NCI-H510A (cell line): ENCODE measurements around the gene XRCC6.
"Not testable (repeated sequence)": the region's sequence is repeated elsewhere in the genome, so short reads cannot be mapped to it uniquely, and the experiment has no call there.

Source experiments
- DNase-seq: peaks from one replicate; lab custom pipeline; 2025; lab: John Stamatoyannopoulos, UW

XRCC6 gene

GRCh38 chr22:41650821-41651220 lies 29.7 kb downstream of the XRCC6 start:
- DNase-seq: no peak

- DNase-seq: no peak
Measured at GRCh38 chr22:41654322-41654721, 33.2 kb downstream of the XRCC6 start.

GRCh38 chr22:41656556-41656955 lies 35.5 kb downstream of the XRCC6 start:
- DNase-seq: no peak

- no peak for DNase-seq
Measured at GRCh38 chr22:41657709-41658108, 36.6 kb downstream of the XRCC6 start.

DNA sequence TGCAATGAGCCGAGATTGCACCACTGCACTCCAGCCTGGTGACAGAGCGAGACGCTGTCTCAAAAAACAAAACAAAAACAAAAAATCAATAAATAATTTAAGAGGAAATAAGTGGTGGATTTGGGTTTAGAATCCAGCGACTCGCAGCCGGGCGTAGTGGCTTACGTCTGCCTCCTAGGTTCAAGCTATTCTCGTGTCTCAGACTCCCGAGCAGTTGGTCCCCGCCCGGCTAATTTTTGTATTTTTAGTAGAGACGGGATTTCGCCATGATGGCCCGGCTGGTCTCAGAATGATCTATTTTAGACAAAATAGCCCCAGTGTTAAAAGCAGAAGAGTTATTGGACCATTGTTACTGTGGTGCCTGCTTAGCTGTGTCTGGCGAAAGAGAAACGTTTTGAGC lies 37.8 kb downstream of the XRCC6 start:
- no peak for DNase-seq

- no peak for DNase-seq
Measured at GRCh38 chr22:41659941-41660340, 38.8 kb downstream of the XRCC6 start.

DNA sequence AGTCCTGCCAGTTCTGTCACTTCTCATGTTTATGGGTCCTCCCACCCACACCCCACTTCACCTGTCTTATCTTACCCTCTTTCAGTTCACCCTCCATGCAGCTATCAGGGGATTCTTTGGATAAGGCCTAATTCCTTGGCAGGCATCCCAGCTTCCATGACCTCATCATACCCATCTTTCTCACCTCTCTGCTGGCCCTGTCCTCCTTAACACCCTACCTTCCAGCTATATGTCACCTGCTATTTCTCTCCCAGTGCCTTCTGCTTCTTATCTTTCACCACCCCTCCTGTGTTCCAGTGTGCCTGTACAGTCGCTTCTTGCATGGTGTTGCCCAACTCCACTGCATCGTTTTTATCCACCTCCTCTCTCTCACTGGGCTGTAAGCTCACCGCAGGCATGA lies 39.3 kb downstream of the XRCC6 start:
- DNase-seq: no peak

DNA sequence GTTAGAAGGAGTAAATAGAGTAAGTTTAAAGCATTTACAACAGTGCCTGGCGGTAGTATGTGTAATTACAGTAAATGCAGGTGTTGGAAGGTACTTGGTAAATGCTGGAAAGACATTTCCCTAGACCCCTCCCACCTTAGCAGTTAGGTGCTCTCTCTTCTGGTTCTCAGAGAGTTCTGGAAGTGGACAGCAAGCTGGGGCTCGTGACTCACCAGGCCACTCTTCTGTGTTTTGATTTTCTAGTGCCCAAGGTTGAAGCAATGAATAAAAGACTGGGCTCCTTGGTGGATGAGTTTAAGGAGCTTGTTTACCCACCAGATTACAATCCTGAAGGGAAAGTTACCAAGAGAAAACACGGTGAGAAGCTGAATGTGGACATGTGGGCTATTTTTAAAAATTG lies 40.0 kb downstream of the XRCC6 start:
- no peak for DNase-seq

- no peak for DNase-seq
Measured at GRCh38 chr22:41661713-41662112, 40.6 kb downstream of the XRCC6 start.

- not testable (repeated sequence) for DNase-seq
Measured at GRCh38 chr22:41663594-41663993, 42.5 kb downstream of the XRCC6 start.

GRCh38 chr22:41664490-41664889 lies 43.4 kb downstream of the XRCC6 start:
- DNase-seq: no peak

GRCh38 chr22:41664951-41665350 lies 43.9 kb downstream of the XRCC6 start:
- no peak for DNase-seq

GRCh38 chr22:41668971-41669911 lies 48.1 kb downstream of the XRCC6 start:
- DNase-seq: no peak

DNA sequence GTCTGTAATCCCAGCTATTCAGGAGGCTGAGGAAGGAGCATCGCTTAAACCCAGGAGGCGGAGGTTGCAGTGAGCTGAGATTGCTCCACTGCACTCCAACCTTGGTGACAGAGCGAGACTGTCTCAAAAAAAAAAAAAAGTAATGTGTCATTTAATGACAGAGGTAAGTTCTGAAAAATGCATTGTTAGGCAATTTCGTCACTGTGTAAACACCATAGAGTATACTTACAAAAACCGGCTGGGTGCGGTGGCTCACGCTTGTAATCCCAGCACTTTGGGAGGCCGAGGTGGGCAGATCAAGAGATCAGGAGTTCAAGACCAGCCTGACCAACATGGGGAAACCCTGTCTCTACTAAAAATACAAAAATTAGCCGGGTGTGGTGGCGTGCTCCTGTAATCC lies 51.0 kb downstream of the XRCC6 start:
- not testable (repeated sequence) for DNase-seq

DNA sequence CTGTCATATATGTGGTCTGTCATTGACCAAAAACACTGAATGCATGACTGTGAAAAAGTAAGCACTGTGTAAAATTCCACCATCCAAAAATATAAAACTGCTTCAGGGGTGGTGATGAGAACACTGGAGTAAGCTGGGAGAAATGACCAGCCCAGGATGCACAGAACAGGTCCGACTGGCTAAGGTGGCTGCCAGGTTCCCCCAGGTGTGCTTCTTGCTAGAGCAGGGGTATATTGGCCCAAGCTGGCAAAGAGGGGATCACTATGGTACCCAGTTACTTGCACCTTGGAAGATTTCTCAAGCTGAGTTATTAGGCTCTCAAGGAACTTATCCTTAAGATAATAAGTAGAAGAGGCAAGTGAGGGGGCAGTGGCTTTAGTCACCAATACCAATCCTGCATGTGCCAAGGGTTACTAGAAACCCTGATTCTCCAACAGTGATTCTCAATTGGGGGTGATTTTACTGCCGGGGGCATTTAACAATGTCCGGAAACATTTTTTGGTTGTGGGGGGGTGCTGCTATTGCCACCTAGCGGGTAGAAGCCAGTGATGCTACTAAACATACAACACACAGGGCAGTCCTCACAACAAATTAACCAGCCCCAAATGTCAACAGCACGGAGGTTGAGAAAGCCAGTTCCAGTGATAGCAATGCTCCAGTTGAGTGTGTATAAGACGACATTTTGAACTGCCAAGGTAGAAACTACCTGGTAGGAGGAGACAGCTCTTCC lies 51.9 kb downstream of the XRCC6 start:
- DNase-seq: no peak

DNA sequence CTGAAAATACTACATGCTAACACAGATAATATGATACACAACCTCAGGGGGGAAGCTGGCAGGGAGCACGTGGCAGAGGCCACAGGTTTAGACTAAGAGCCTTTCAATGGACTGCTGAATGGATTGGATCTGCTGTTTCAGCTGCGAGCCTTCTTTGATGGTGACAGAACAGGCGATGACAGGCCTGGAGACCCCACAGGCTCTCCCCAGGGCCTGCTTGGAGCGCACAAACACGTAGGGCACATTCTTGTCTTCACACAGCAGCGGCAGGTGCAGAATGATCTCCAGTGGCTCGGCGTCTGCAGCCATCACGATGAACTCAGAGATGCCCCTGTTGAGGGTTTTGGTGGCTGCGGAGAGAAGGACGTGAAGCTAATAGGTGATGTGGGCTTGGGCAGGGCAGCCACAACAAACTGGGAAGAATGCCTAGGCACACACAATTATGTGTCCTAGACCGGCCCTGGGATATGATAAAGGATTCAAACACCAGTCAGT lies 53.8 kb downstream of the XRCC6 start:
- DNase-seq: no peak

DNA sequence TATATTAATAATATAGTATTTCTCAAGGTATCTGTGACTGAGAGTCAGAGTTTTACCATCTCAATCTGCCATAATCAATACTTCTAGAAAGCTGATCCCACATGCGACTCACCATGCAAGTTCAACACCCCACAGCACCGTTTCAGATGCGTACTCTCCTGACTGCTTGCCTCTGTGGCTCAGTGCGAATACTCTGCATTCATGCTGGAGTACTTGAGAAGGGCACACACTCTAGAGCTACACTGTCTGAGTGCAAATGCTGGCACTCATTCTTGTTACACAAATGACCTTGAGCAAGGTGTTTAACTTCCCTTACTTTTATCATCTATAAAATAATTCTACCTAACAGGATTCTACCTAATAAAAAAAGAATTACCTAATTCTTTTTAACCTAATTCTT lies 55.0 kb downstream of the XRCC6 start:
- DNase-seq: no peak

- DNase-seq: no peak
Measured at GRCh38 chr22:41681616-41682015, 60.5 kb downstream of the XRCC6 start.

- no peak for DNase-seq
Measured at GRCh38 chr22:41682033-41682807, 61.1 kb downstream of the XRCC6 start.

- no peak for DNase-seq
Measured at GRCh38 chr22:41683052-41683451, 62.0 kb downstream of the XRCC6 start.

- no peak for DNase-seq
Measured at GRCh38 chr22:41683616-41684015, 62.5 kb downstream of the XRCC6 start.

- no peak for DNase-seq
Measured at GRCh38 chr22:41684194-41684593, 63.1 kb downstream of the XRCC6 start.
